ENCODE measurements around the gene CPVL. TPM values are rescaled to one million over a fixed set of nuclear protein-coding genes. Genes with fewer than 3 reads are reported as not detected.

CPVL gene
- total and polyA plus RNA-seq, 2 of the 4 experiments (the other 2 are of a cell fraction), result not detected

DNA sequence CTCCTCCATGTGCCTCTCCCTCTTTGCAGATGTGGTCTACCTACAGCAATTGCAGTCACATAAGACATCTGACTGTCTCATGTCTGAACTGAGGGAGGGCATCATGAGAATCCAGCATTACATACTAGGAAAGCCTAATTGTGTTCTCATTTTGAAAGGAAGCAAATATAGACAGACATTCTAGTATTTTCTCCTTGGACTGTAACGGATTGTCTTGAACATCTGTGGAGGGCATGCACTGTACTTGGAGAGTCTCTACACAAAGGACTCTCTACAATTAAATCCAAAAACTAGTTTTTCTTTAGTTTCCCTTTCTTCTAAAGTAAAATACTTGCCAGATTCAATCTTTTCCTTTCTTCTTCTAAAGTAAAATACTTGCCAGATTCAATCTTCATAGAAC, 153.5 kb downstream of the CPVL start:
- Histone ChIP-seq H3K18ac (ENCODE audit: low read depth, low read length) (no peak overlapping the region), H2AFZ (replicated peaks; ENCODE audit: low read length, poor library complexity) (no peak overlapping the region), H3K9me1 (ENCODE audit: insufficient read depth, low read length) (peaks cover 4% of the 10 kb centered on the region), H3K4me1 (ENCODE audit: control insufficient read depth, insufficient read depth, low read length) (0 out of 2 replicates have a peak, but pooled peaks cover 5% of the 10 kb centered on the region), H2AK5ac (ENCODE audit: low read depth, low read length) (no peak overlapping the region), H2BK120ac (ENCODE audit: low read depth, low read length) (no peak overlapping the region), H4K8ac (ENCODE audit: low read depth in 2 of 2, low read length in 2 of 2) (no peak overlapping the region), H3K36me3 (ENCODE audit: control insufficient read depth, insufficient read depth, low read length) (no peaks in the 10 kb centered on the region), H3K79me1 (ENCODE audit: low read depth in 1 of 2, low read length in 2 of 2) (no peaks in the 10 kb centered on the region), H3K56ac (ENCODE audit: extremely low read depth, insufficient read depth, low read length) (no peak overlapping the region), H4K5ac (ENCODE audit: low read depth, low read length) (no peak overlapping the region), H2AK9ac (replicated peaks; ENCODE audit: low read depth, low read length, poor library complexity) (no peak overlapping the region), H3K4me2 (ENCODE audit: low read depth, low read length) (no peak overlapping the region), H2BK20ac (ENCODE audit: low read depth, low read length) (no peak overlapping the region), H3K4ac (ENCODE audit: low read depth, low read length) (no peak overlapping the region), H4K20me1 (ENCODE audit: insufficient read depth, low read length) (no peaks in the 10 kb centered on the region), H3K23ac (ENCODE audit: low read depth, low read length) (no peak overlapping the region), H2BK15ac (ENCODE audit: low read depth, low read length) (no peak overlapping the region), H3K9me3 (ENCODE audit: control insufficient read depth, insufficient read depth, low read length) (no peaks in the 10 kb centered on the region), H4K91ac (ENCODE audit: insufficient read depth, low read depth, low read length) (no peak overlapping the region), H3K14ac (replicated peaks; ENCODE audit: low read depth, low read length) (no peak overlapping the region), H3K27me3 (ENCODE audit: control insufficient read depth, insufficient read depth, low read length) (peaks cover 8% of the 10 kb centered on the region), H2BK5ac (ENCODE audit: low read depth, low read length, poor library complexity, severe bottlenecking) (no peak overlapping the region), H3K27ac (ENCODE audit: insufficient read depth, low read length) (no peak overlapping the region), H3K4me3 (ENCODE audit: insufficient read depth, low read depth, low read length) (no peak overlapping the region), H3K9ac (ENCODE audit: low read depth, low read length) (no peak overlapping the region)
- intact Hi-C loops (cut with micrococcal nuclease), result no loop called here
- dilution Hi-C loops (cut with HindIII; ENCODE audit: low sequenced_read_pairs, unreplicated experiment), result no loop called here
- in situ Hi-C loops (cut with MboI; ENCODE audit: low sequenced_read_pairs), result no loop called here
- ChIA-PET POLR2A (ENCODE audit: unreplicated experiment) (no interaction called here), CTCF (no interaction called here)
- WGBS, 2 experiments (ENCODE audit: extremely low coverage in 2 of 2, insufficient read length in 1 of 2), result no CpG with 5 or more reads among the region's 1 CpG
- TF ChIP-seq RCOR1 (IDR thresholded peaks at IDR 0.05; ENCODE audit: insufficient replicate concordance, low read length) (no peak), SMC3 (IDR thresholded peaks at IDR 0.05; ENCODE audit: low read depth, low read length) (no peak)
- ATAC-seq (ENCODE audit: low read depth) (no peak), DNase-seq (no peak)
- BruUV-seq (replicated peaks), result no TSS peak

Measured in IMR-90 (cell line).